GM18907 (cell line): ENCODE data around the gene PTPRM.

ENCODE experiments used
- ATAC-seq: cut with Tn5 transposase; IDR thresholded peaks from one replicate; pipeline ENCODE4 v1.9.1; 2021; ENCODE audit warnings: mild to moderate bottlenecking, moderate library complexity; ENCODE audit not compliant: unreplicated experiment

PTPRM gene

GRCh38 chr18:7598167-7599047 lies 31.3 kb downstream of the PTPRM start:
- ATAC-seq: no peak

GRCh38 chr18:7600036-7600435 lies 32.9 kb downstream of the PTPRM start:
- no peak for ATAC-seq

- no peak for ATAC-seq
These were observed 33.6 kb downstream of the PTPRM start for GRCh38 chr18:7600528-7601245.

DNA sequence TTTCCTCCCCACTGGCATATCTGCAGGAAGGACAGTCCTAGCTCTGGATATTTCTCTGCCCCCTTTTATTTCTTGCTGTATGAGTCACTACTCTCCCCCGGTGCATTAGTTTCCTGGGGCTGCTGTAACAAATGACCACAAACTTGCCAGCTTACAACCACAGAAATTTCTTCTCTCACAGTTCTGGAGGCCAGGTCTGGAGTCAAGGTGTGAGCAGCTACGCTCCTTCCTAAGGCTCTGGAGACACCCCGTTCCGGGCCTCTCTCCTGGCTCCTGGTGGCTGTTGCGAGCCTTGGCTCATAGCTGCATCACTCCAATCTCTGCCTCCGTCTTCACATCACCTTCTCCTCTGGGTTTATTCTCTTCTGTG lies 34.1 kb downstream of the PTPRM start:
- no peak for ATAC-seq

- no peak for ATAC-seq
These were observed 34.8 kb downstream of the PTPRM start for GRCh38 chr18:7601936-7602335.

DNA sequence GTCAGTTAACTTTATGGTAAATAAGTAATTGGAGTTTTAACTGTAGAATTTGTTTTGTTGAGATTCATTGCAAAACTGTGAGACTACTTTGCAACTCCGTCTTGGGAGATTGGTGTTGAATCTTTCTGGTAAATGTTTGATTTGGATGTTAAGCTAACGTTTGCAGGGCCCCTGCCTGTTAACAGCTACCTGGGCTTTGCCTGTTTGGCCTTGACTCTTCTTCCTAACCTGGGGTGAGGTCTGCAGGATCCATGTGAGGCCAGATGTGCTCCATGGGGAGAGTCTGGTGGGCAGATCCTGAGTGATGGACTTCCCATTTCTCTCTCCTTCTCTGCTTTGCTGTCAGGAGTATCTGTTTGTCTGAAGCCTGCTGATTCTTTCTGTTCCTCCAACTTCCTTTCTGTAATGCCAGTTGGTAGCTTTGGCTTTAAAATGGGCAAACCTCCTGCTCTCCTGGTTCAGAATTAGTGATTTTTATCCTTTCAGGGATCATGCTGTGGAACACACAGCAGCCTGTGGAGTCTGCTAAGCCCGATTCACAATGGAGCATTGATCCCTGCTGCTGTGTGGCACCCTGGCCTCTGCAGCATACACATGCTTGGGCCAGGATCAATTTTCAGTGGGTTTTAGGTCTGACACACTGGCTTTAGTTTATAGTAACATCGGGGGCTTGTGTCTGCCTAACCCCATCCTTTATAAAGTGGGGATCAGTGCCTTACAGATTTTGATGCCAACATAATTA lies 36.3 kb downstream of the PTPRM start:
- ATAC-seq: no peak

DNA sequence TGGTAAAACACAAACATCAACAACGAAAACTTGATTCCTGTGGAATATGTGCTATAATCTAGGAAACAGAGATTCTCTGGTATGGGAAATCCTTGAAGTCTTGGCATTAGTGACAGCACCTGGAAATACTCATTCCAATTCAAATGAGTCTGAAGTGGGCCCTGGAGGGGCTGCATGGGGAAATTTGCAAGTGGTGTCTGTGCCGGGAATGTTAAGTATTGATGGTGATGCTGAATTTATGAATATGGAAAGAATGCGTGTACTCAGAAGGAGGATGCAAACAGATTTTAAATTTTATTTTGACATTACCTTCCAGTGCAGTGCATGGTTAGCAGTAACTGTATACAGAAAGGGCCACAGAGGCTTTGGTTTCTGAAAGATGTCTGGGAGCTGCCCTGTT lies 37.2 kb downstream of the PTPRM start:
- ATAC-seq: no peak

- ATAC-seq: no peak
These were observed 38.6 kb downstream of the PTPRM start for GRCh38 chr18:7605705-7606104.

GRCh38 chr18:7607540-7608173 lies 40.5 kb downstream of the PTPRM start:
- no peak for ATAC-seq

- ATAC-seq: no peak
These were observed 41.0 kb downstream of the PTPRM start for GRCh38 chr18:7608174-7608550.

- ATAC-seq: no peak
These were observed 41.7 kb downstream of the PTPRM start for GRCh38 chr18:7608781-7609201.

- no peak for ATAC-seq
These were observed 42.5 kb downstream of the PTPRM start for GRCh38 chr18:7609617-7610016.

DNA sequence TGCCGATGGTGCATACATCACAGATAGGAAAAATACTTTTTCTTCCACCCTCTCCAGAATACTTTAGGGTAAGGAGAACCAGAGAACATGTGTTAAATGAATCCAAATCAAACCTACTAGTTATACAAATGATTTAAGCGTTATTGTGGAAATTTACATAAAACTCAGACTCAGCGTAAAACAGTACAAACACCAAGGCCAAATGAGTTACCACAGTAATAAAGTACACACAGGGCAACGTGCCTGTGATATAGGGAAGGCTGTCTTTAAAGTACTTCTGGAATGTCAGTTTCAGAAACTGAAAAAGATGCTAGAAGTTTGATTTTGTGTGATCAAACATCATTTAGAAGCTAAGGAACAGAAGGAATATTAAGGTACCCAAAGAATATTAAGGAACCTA lies 46.9 kb downstream of the PTPRM start:
- ATAC-seq: no peak

- no peak for ATAC-seq
These were observed 48.7 kb downstream of the PTPRM start for GRCh38 chr18:7615840-7616239.

- ATAC-seq: no peak
These were observed 49.5 kb downstream of the PTPRM start for GRCh38 chr18:7616661-7617060.

- no peak for ATAC-seq
These were observed 50.8 kb downstream of the PTPRM start for GRCh38 chr18:7617738-7618422.

- ATAC-seq: no peak
These were observed 51.9 kb downstream of the PTPRM start for GRCh38 chr18:7618891-7619442.

- no peak for ATAC-seq
These were observed 52.6 kb downstream of the PTPRM start for GRCh38 chr18:7619676-7620075.

- no peak for ATAC-seq
These were observed 55.6 kb downstream of the PTPRM start for GRCh38 chr18:7622721-7623120.

GRCh38 chr18:7623681-7624080 lies 56.6 kb downstream of the PTPRM start:
- ATAC-seq: no peak
